A375 (cell line): Measurements from ENCODE around the gene YPEL3. TPM values are rescaled to one million over a fixed set of nuclear protein-coding genes. Genes with fewer than 3 reads are reported as not detected.

Source experiments
- total RNA-seq: library from RNA; depleted of rRNA; stranded (reverse); fragments of >200 nt; shearing (Covaris generic); gene quantifications from 2 replicates; pipeline ENCODE4 v1.2.3, GENCODE V29; 2014; rRNA removed

Gene YPEL3, protein sequence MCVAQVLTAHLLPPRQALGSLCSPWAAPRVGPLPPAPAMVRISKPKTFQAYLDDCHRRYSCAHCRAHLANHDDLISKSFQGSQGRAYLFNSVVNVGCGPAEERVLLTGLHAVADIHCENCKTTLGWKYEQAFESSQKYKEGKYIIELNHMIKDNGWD
- 16.2 and 16.7 TPM in 2 replicates for total RNA-seq

DNA sequence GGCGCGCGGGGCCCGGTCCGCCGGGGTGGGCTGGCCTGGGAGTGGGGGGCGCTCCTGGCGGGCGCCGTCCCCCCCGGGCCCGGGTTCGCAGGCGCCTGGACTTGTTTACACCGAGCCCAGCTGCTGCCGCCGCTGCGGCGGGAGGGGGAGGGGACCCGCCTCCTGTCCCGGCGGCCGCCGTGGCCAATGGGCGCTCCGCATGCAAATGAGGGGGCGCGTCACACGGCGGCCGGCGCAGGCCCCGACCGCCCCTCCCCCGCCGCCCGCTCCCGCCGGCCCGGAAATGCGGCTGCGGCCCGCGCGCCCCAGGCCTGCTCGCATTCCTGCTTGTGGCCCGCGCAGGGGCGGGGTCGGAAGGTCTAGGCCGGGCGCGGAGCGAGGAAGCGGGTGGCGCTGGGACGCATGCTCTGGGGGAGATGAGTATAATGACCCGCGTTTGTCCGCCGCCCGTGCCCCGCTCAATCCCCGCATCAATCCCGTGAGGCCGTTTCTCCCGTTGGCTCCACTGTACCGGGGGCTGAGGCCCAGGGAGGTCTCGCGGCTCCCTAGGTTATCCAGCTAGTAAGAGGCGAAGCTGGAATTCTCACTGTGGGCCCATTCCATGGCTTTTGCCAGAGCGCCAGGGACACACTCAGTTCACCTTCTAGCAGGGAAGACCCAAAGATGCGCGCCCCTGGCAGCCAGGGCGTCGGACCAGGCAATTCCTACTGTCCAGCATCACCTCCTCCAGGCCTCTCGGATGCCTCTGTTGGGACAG is at the start of gene YPEL3:
Gene YPEL3, minus strand, starts transcription at position 109 of the 757 bp plus-strand sequence. CDS start 731 bp downstream, outside the sequence.

GRCh38 chr16:30113031-30113710 is 17.2 kb upstream of the YPEL3 start, which contains the start of gene GDPD3:
Gene GDPD3 (minus strand): TSS chr16:30113537. CDS start chr16:30113478, 59 bp downstream.

DNA sequence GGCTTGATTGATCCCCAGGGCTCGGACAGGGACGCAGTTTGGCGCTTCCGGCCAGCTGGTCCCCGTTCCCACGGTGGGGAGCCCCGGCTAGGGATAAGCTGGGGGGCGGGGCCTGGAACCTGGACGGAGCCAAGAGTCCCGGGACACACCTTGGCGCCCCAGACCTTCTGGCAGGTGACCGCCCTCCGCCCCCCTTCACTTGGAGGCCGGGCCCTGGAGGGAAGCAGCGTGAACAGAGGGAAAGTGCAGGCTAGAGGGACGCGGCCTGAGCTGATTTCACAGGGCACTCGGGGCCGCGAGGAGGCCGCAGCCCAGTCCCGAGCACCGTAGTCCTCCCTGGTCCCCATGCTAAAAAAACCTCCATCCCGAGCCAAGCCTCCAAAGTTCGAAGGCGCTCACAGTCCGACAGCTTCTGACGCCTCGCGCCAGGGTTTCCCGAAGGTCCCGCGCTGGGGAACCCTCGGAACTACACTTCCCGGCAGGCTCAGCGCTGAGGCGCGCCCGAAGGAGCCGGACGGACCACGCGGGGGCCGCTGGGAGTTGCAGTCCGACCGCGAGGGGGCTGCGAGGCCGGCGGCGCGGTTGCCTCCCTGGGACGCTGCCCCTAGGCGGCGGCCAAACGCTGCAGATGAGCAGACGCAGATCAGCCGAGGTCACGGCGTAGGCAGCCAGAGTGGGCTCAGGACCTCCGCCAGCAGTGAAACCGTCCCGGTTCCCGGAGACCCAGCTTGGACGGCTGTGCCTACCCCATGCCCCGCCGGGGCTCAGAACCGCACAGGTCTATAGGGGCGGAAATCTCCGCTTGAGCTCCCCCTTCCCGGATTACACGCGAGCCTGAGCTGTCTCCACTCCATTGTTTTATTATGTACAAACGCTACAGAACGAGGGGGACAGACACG is 4.3 kb downstream of the YPEL3 start, which contains the start of gene TBX6:
Gene TBX6, minus strand, starts transcription at position 451 of the 899 bp plus-strand sequence. CDS start 731 bp downstream, outside the sequence.

GRCh38 chr16:30075503-30076275 is 20.3 kb downstream of the YPEL3 start, which contains the start of gene PPP4C:
Gene PPP4C (plus strand): TSS chr16:30075994. CDS start chr16:30076378, 384 bp downstream.

DNA sequence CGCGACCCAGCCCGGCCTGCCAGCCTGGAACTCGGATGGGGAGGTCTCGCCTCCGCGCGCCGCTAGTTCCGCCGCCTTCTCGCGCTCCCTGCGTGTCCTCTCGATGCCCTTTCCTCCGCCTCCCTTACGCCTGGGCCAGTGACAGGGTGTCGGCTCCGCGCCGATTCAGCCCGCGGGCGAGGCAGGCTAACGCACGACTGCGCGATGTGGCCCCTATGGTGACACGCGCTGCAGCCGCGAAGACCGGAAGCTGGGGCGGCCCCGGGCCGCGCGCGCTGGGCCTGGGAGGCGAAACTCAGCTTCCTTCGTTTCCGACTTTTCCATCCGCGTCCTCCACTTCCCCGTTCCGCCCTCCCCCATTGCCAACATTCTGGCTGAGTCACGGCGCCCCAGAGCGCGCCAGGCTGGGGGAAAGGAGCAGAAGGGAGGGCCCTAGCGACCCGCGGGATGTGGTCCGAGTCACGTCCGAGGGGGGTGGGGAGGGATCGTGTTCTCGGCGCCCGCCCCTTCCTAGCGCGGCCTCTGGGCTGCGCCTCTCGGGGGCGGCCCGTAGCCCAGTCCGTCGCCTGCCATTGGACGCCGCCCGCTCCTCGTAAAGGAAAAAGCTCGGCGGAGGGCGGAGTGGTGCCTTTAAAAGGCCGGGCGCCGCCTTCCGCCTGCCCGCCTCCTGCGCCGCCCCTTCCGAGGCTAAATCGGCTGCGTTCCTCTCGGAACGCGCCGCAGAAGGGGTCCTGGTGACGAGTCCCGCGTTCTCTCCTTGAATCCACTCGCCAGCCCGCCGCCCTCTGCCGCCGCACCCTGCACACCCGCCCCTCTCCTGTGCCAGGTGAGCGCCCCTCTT is 30.7 kb downstream of the YPEL3 start, which contains the start of gene ALDOA:
Gene ALDOA, plus strand, starts transcription at position 659 of the 841 bp plus-strand sequence. CDS start 1,138 bp downstream, outside the sequence.

Other genes with a start within 250 kb of the YPEL3 start
- gene CDIPT, start 233.0 kb downstream of the YPEL3 start, total RNA-seq: 74.0 and 80.9 TPM in 2 replicates
- gene SEZ6L2, start 196.7 kb downstream of the YPEL3 start, total RNA-seq: 19.9 and 22.6 TPM in 2 replicates
- gene ASPHD1, start 195.7 kb downstream of the YPEL3 start, total RNA-seq: 11.5 and 13.5 TPM in 2 replicates
- gene KCTD13, start 170.0 kb downstream of the YPEL3 start, total RNA-seq: 25.9 and 27.7 TPM in 2 replicates
- 62.7 and 66.0 TPM in 2 replicates for gene TMEM219, start 134.1 kb downstream of the YPEL3 start, total RNA-seq
- gene TAOK2, start 122.3 kb downstream of the YPEL3 start, total RNA-seq: 33.6 and 37.5 TPM in 2 replicates
- gene HIRIP3, start 100.6 kb downstream of the YPEL3 start, total RNA-seq: 44.9 and 45.0 TPM in 2 replicates
- 136 and 168 TPM in 2 replicates for gene INO80E, start 100.0 kb downstream of the YPEL3 start, total RNA-seq
- gene DOC2A, start 85.2 kb downstream of the YPEL3 start, total RNA-seq: 2.3 and 4.8 TPM in 2 replicates
- not detected in 2 replicates for gene C16orf92, start 73.0 kb downstream of the YPEL3 start, total RNA-seq
- 0.56 and 3.3 TPM in 2 replicates for gene TLCD3B, start 64.9 kb downstream of the YPEL3 start, total RNA-seq
- gene ALDOA, start 30.5 kb downstream of the YPEL3 start, total RNA-seq: 1,573 and 1,656 TPM in 2 replicates
- 172 and 195 TPM in 2 replicates for gene PPP4C, start 20.2 kb downstream of the YPEL3 start, total RNA-seq
- gene TBX6, start 4.3 kb downstream of the YPEL3 start, total RNA-seq: 0.64 and 1.6 TPM in 2 replicates
- gene GDPD3, start 17.3 kb upstream of the YPEL3 start, total RNA-seq: 0.30 and 0.82 TPM in 2 replicates
- gene MAPK3, start 27.0 kb upstream of the YPEL3 start, total RNA-seq: 29.7 and 38.4 TPM in 2 replicates
- gene CORO1A, start 87.4 kb upstream of the YPEL3 start, total RNA-seq: 6.7 and 14.7 TPM in 2 replicates
- gene BOLA2B, start 97.5 kb upstream of the YPEL3 start, total RNA-seq: 132 and 219 TPM in 2 replicates
- gene SLX1A, start 97.7 kb upstream of the YPEL3 start, total RNA-seq: 199 and 212 TPM in 2 replicates
- gene SULT1A3, start 103.0 kb upstream of the YPEL3 start, total RNA-seq: 5.0 and 5.3 TPM in 2 replicates
- 2.6 and 2.9 TPM in 2 replicates for gene NPIPB13, start 152.3 kb upstream of the YPEL3 start, total RNA-seq